NCI-H1694 (cell line): Measurements from ENCODE around the gene RAPGEF2.
"Not testable (repeated sequence)": the region's sequence is repeated elsewhere in the genome, so short reads cannot be mapped to it uniquely, and the experiment has no call there.

Source experiments
- DNase-seq: peaks from one replicate; lab custom pipeline; 2025; lab: John Stamatoyannopoulos, UW

RAPGEF2 gene

GRCh38 chr4:159161436-159161835, 58.6 kb downstream of the RAPGEF2 start:
- not testable (repeated sequence) for DNase-seq

- no peak for DNase-seq
These were observed 59.7 kb downstream of the RAPGEF2 start for GRCh38 chr4:159162576-159162975.

- DNase-seq: no peak
These were observed 60.6 kb downstream of the RAPGEF2 start for GRCh38 chr4:159163521-159163920.

- no peak for DNase-seq
These were observed 66.8 kb downstream of the RAPGEF2 start for GRCh38 chr4:159169404-159170302.

- no peak for DNase-seq
These were observed 68.4 kb downstream of the RAPGEF2 start for GRCh38 chr4:159171287-159171686.

- no peak for DNase-seq
These were observed 71.0 kb downstream of the RAPGEF2 start for GRCh38 chr4:159173886-159174285.

GRCh38 chr4:159174645-159175084, 71.8 kb downstream of the RAPGEF2 start:
- no peak for DNase-seq

- peak; percentile 81 for DNase-seq
These were observed 72.5 kb downstream of the RAPGEF2 start for GRCh38 chr4:159175085-159175988.

GRCh38 chr4:159175989-159176375, 73.1 kb downstream of the RAPGEF2 start:
- no peak for DNase-seq

- no peak for DNase-seq
These were observed 74.6 kb downstream of the RAPGEF2 start for GRCh38 chr4:159177265-159178150.

GRCh38 chr4:159178151-159178546, 75.3 kb downstream of the RAPGEF2 start:
- peak; percentile 22 for DNase-seq

- DNase-seq: no peak
These were observed 76.4 kb downstream of the RAPGEF2 start for GRCh38 chr4:159178979-159179969.

- DNase-seq: not testable (repeated sequence)
These were observed 81.2 kb downstream of the RAPGEF2 start for GRCh38 chr4:159183885-159184605.

- no peak for DNase-seq
These were observed 82.7 kb downstream of the RAPGEF2 start for GRCh38 chr4:159185591-159186023.

GRCh38 chr4:159188646-159189045, 85.8 kb downstream of the RAPGEF2 start:
- no peak for DNase-seq

GRCh38 chr4:159190651-159191050, 87.8 kb downstream of the RAPGEF2 start:
- no peak for DNase-seq

GRCh38 chr4:159191989-159192388, 89.1 kb downstream of the RAPGEF2 start:
- DNase-seq: no peak

- DNase-seq: no peak
These were observed 90.3 kb downstream of the RAPGEF2 start for GRCh38 chr4:159193046-159193620.

GRCh38 chr4:159195361-159195769, 92.5 kb downstream of the RAPGEF2 start:
- no peak for DNase-seq
